Neuron (in vitro differentiated cells): Measurements from ENCODE around the gene ENDOG.
"Not testable (repeated sequence)": the region's sequence is repeated elsewhere in the genome, so short reads cannot be mapped to it uniquely, and the experiment has no call there.

Experiments
- H2AFZ ChIP-seq: one replicate; pipeline ENCODE4 v1.6.1; 2013; ENCODE audit warnings: low read depth, mild to moderate bottlenecking, inconsistent platforms, low read length, moderate library complexity
- H3K27me3 ChIP-seq: one replicate; pipeline ENCODE4 v1.6.1; 2013; ENCODE audit warnings: low read length; ENCODE audit not compliant: insufficient read depth
- H3K36me3 ChIP-seq: one replicate; pipeline ENCODE4 v1.6.1; 2013; ENCODE audit warnings: low read length; ENCODE audit not compliant: insufficient read depth
- H3K4me1 ChIP-seq: one replicate; pipeline ENCODE4 v1.6.1; 2013; ENCODE audit warnings: low read length; ENCODE audit not compliant: insufficient read depth
- H3K4me3 ChIP-seq: 2 replicates; pipeline ENCODE4 v1.5.1; 2013; ENCODE audit warnings: mild to moderate bottlenecking, low read length, moderate library complexity
- H3K9me3 ChIP-seq: one replicate; pipeline ENCODE4 v1.6.1; 2013; ENCODE audit warnings: low read length

Gene ENDOG

DNA sequence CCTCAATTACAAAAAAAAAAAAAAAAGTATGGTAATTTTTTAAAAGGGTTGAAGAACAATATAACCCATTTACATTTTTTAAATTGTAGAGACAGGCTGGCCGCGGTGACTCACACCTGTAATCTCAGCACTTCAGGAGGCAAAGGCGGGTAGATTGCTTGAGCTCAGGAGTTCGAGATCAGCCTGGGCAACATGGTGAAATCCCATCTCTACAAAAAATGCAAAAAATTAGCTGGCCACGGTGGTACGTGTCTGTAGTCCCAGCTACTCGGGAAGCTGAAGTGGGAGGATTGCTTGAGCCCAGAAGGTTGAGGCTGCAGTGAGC, 52.6 kb downstream of the ENDOG start:
- not testable (repeated sequence) for H2AFZ ChIP-seq, H3K4me1 ChIP-seq, H3K36me3 ChIP-seq, H3K27me3 ChIP-seq, H3K4me3 ChIP-seq, H3K9me3 ChIP-seq
